HepG2 (cell line): ENCODE data around the gene SUPT4H1. TPM values are rescaled to one million over a fixed set of nuclear protein-coding genes. Genes with fewer than 3 reads are reported as not detected.

Source experiments
- BRCA1 ChIP-seq: sonication (generic); formaldehyde crosslinking; IDR thresholded peaks from 2 replicates; pipeline ENCODE4 v1.4.0; 2020; ENCODE audit warnings: missing genetic modification reagents
- ELK4 ChIP-seq: sonication (generic); formaldehyde crosslinking; IDR thresholded peaks from 2 replicates; pipeline ENCODE4 v1.9.0; 2021; ENCODE audit warnings: missing genetic modification reagents, borderline replicate concordance
- FOSL2 ChIP-seq: sonication (generic); formaldehyde crosslinking; IDR thresholded peaks from 2 replicates; pipeline ENCODE4 v1.4.0; 2020; ENCODE audit warnings: missing genetic modification reagents
- KLF9 ChIP-seq: IDR thresholded peaks from 2 replicates; pipeline ENCODE4 v1.6.1; 2016; ENCODE audit warnings: low read depth
- RARA ChIP-seq: IDR thresholded peaks from 2 replicates; pipeline ENCODE4 v1.6.1; 2016; ENCODE audit warnings: missing genetic modification reagents, missing compliant biosample characterization
- TMF1 ChIP-seq: sonication (generic); formaldehyde crosslinking; IDR thresholded peaks from 2 replicates; pipeline ENCODE4 v1.8.1; 2022; ENCODE audit warnings: low read depth, missing genetic modification reagents
- TSC22D2 ChIP-seq: sonication (generic); formaldehyde crosslinking; IDR thresholded peaks from 2 replicates; pipeline ENCODE4 v1.5.1; 2020; ENCODE audit warnings: missing genetic modification reagents, mild to moderate bottlenecking, borderline replicate concordance
- ZBTB7B ChIP-seq: sonication (generic); formaldehyde crosslinking; IDR thresholded peaks from 2 replicates; pipeline ENCODE4 v1.4.0; 2020; ENCODE audit warnings: missing genetic modification reagents
- ZNF207 ChIP-seq: fragments of 450-650 bp; IDR thresholded peaks from 2 replicates; pipeline ENCODE4 v1.6.1; 2016; ENCODE audit warnings: antibody characterized with exemption, borderline replicate concordance
- ZNF232 ChIP-seq: sonication (generic); formaldehyde crosslinking; IDR thresholded peaks from 2 replicates; pipeline ENCODE4 v1.4.0; 2020; ENCODE audit warnings: missing genetic modification reagents, borderline replicate concordance
- ZNF251 ChIP-seq: sonication (generic); formaldehyde crosslinking; IDR thresholded peaks from 2 replicates; pipeline ENCODE4 v1.9.0; 2021; ENCODE audit warnings: mild to moderate bottlenecking, missing genetic modification reagents
- ZNF335 ChIP-seq: sonication (generic); formaldehyde crosslinking; IDR thresholded peaks from 2 replicates; pipeline ENCODE4 v1.4.0; 2020; ENCODE audit warnings: missing genetic modification reagents
- ZNF589 ChIP-seq: sonication (generic); formaldehyde crosslinking; conservative IDR thresholded peaks from 2 replicates; pipeline ENCODE4 v1.8.0; 2022; ENCODE audit warnings: mild to moderate bottlenecking, moderate library complexity, missing genetic modification reagents
- polyA plus RNA-seq, 8 experiments: library from polyadenylated mRNA; depleted of rRNA in 3 of 8; stranded (reverse) in 7 of 8; unstranded in 1 of 8; fragments of >200 nt; fragmentation: Illumina TruSeq in 4 of 8; extraction: Trizol in 4 of 8; gene quantifications; 2 replicates each; pipeline versions ENCODE4 v1.2.1 to v1.2.3, GENCODE V29; 2011 to 2016; ENCODE audit warnings: low read depth in 4 of 8, missing spikeins in 1 of 8, mixed read lengths in 1 of 8; ENCODE audit not compliant: insufficient read depth in 1 of 8
- total RNA-seq, 5 experiments: library from RNA; depleted of rRNA; stranded (reverse); fragments of >200 nt; fragmentation: Illumina TruSeq; extraction: Trizol; gene quantifications; 2 replicates each; pipeline ENCODE4 v1.2.3, GENCODE V29; 2016; ENCODE audit warnings: low read depth in 1 of 5
- TF ChIP-seq, protein P1 (sequence below): sonication (generic); formaldehyde crosslinking; IDR thresholded peaks from 2 replicates; pipeline ENCODE4 v1.4.0; 2020; ENCODE audit warnings: missing genetic modification reagents
- TF ChIP-seq, protein P2 (sequence below): sonication (generic); formaldehyde crosslinking; IDR thresholded peaks from 2 replicates; pipeline ENCODE4 v1.4.0; 2020; ENCODE audit warnings: mild to moderate bottlenecking, missing genetic modification reagents, borderline replicate concordance
- TF ChIP-seq, protein P3 (sequence below): sonication (generic); formaldehyde crosslinking; IDR thresholded peaks from 2 replicates; pipeline ENCODE4 v1.4.0; 2020; ENCODE audit warnings: mild to moderate bottlenecking, missing genetic modification reagents

Gene SUPT4H1
- total and polyA plus RNA-seq, 2 of the 13 experiments (the other 11 are each of a cell fraction or from before 2014, with no cell fraction given) = 155 to 244 TPM

- TF ChIP-seq, protein P1, sequence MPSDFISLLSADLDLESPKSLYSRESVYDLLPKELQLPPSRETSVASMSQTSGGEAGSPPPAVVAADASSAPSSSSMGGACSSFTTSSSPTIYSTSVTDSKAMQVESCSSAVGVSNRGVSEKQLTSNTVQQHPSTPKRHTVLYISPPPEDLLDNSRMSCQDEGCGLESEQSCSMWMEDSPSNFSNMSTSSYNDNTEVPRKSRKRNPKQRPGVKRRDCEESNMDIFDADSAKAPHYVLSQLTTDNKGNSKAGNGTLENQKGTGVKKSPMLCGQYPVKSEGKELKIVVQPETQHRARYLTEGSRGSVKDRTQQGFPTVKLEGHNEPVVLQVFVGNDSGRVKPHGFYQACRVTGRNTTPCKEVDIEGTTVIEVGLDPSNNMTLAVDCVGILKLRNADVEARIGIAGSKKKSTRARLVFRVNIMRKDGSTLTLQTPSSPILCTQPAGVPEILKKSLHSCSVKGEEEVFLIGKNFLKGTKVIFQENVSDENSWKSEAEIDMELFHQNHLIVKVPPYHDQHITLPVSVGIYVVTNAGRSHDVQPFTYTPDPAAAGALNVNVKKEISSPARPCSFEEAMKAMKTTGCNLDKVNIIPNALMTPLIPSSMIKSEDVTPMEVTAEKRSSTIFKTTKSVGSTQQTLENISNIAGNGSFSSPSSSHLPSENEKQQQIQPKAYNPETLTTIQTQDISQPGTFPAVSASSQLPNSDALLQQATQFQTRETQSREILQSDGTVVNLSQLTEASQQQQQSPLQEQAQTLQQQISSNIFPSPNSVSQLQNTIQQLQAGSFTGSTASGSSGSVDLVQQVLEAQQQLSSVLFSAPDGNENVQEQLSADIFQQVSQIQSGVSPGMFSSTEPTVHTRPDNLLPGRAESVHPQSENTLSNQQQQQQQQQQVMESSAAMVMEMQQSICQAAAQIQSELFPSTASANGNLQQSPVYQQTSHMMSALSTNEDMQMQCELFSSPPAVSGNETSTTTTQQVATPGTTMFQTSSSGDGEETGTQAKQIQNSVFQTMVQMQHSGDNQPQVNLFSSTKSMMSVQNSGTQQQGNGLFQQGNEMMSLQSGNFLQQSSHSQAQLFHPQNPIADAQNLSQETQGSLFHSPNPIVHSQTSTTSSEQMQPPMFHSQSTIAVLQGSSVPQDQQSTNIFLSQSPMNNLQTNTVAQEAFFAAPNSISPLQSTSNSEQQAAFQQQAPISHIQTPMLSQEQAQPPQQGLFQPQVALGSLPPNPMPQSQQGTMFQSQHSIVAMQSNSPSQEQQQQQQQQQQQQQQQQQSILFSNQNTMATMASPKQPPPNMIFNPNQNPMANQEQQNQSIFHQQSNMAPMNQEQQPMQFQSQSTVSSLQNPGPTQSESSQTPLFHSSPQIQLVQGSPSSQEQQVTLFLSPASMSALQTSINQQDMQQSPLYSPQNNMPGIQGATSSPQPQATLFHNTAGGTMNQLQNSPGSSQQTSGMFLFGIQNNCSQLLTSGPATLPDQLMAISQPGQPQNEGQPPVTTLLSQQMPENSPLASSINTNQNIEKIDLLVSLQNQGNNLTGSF (CRISPR knock-in tag) = peak; percentile 35; the same call in 1 of the 2 replicates
- TF ChIP-seq ZBTB7B (CRISPR knock-in tag) = peak; percentile 90
- TF ChIP-seq ZNF232 = no peak
- TF ChIP-seq ZNF251 = no peak
- no peak for TF ChIP-seq KLF9
- TF ChIP-seq TMF1 (CRISPR knock-in tag) = 0 out of 2 replicates have a peak, but pooled peaks have one; percentile 55
- TF ChIP-seq FOSL2 (CRISPR knock-in tag) = no peak
- no peak for TF ChIP-seq ELK4
- peak; percentile 41; the same call in 1 of the 2 replicates for TF ChIP-seq ZNF335
- TF ChIP-seq RARA (CRISPR knock-in tag) = peak; percentile 64
- TF ChIP-seq, protein P2, sequence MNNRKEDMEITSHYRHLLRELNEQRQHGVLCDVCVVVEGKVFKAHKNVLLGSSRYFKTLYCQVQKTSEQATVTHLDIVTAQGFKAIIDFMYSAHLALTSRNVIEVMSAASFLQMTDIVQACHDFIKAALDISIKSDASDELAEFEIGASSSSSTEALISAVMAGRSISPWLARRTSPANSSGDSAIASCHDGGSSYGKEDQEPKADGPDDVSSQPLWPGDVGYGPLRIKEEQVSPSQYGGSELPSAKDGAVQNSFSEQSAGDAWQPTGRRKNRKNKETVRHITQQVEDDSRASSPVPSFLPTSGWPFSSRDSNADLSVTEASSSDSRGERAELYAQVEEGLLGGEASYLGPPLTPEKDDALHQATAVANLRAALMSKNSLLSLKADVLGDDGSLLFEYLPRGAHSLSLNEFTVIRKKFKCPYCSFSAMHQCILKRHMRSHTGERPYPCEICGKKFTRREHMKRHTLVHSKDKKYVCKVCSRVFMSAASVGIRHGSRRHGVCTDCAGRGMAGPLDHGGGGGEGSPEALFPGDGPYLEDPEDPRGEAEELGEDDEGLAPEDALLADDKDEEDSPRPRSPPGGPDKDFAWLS (CRISPR knock-in tag) = no peak
- no peak for TF ChIP-seq ZNF589 (CRISPR knock-in tag)
- no peak for TF ChIP-seq ZNF207
- TF ChIP-seq BRCA1 (CRISPR knock-in tag) = no peak
- TF ChIP-seq TSC22D2 (CRISPR knock-in tag) = peak; percentile 17; the same call in 1 of the 2 replicates
- TF ChIP-seq, protein P3, sequence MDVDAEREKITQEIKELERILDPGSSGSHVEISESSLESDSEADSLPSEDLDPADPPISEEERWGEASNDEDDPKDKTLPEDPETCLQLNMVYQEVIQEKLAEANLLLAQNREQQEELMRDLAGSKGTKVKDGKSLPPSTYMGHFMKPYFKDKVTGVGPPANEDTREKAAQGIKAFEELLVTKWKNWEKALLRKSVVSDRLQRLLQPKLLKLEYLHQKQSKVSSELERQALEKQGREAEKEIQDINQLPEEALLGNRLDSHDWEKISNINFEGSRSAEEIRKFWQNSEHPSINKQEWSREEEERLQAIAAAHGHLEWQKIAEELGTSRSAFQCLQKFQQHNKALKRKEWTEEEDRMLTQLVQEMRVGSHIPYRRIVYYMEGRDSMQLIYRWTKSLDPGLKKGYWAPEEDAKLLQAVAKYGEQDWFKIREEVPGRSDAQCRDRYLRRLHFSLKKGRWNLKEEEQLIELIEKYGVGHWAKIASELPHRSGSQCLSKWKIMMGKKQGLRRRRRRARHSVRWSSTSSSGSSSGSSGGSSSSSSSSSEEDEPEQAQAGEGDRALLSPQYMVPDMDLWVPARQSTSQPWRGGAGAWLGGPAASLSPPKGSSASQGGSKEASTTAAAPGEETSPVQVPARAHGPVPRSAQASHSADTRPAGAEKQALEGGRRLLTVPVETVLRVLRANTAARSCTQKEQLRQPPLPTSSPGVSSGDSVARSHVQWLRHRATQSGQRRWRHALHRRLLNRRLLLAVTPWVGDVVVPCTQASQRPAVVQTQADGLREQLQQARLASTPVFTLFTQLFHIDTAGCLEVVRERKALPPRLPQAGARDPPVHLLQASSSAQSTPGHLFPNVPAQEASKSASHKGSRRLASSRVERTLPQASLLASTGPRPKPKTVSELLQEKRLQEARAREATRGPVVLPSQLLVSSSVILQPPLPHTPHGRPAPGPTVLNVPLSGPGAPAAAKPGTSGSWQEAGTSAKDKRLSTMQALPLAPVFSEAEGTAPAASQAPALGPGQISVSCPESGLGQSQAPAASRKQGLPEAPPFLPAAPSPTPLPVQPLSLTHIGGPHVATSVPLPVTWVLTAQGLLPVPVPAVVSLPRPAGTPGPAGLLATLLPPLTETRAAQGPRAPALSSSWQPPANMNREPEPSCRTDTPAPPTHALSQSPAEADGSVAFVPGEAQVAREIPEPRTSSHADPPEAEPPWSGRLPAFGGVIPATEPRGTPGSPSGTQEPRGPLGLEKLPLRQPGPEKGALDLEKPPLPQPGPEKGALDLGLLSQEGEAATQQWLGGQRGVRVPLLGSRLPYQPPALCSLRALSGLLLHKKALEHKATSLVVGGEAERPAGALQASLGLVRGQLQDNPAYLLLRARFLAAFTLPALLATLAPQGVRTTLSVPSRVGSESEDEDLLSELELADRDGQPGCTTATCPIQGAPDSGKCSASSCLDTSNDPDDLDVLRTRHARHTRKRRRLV (CRISPR knock-in tag) = no peak
Observed at GRCh38 chr17:58364270-58364942, 12.4 kb upstream of the SUPT4H1 start (continued).
